Osteocyte (in vitro differentiated cells): ENCODE data around the gene ADAR. TPM values are rescaled to one million over a fixed set of nuclear protein-coding genes. Genes with fewer than 3 reads are reported as not detected.

ENCODE experiments used
- DNase-seq: peaks from one replicate; pipeline ENCODE4 v3.0.0; 2021; ENCODE audit warnings: mixed read lengths; ENCODE audit not compliant: unreplicated experiment; ENCODE audit errors: extremely low spot score
- H3K27ac Mint-ChIP-seq: one replicate; pipeline ENCODE4 v1.8.0; 2021; ENCODE audit warnings: mild to moderate bottlenecking, mixed read lengths; ENCODE audit not compliant: unreplicated experiment
- H3K27me3 Mint-ChIP-seq: one replicate; pipeline ENCODE4 v1.8.0; 2021; ENCODE audit warnings: mixed read lengths; ENCODE audit not compliant: unreplicated experiment
- H3K36me3 Mint-ChIP-seq: one replicate; pipeline ENCODE4 v1.8.0; 2021; ENCODE audit warnings: mixed read lengths; ENCODE audit not compliant: unreplicated experiment
- H3K4me1 Mint-ChIP-seq: one replicate; pipeline ENCODE4 v1.8.0; 2021; ENCODE audit warnings: mixed read lengths; ENCODE audit not compliant: unreplicated experiment
- H3K4me3 Mint-ChIP-seq: one replicate; pipeline ENCODE4 v1.8.0; 2021; ENCODE audit warnings: mild to moderate bottlenecking, moderate library complexity, mixed read lengths; ENCODE audit not compliant: unreplicated experiment
- H3K9me3 Mint-ChIP-seq: one replicate; pipeline ENCODE4 v1.8.0; 2021; ENCODE audit warnings: mixed read lengths; ENCODE audit not compliant: unreplicated experiment
- total RNA-seq: library from RNA; stranded (reverse); gene quantifications from 2 replicates; pipeline ENCODE4 v1.2.1, GENCODE V29; 2021
- TF ChIP-seq, protein P1 (sequence below): fragments of 200-600 bp; sonication (generic); IDR thresholded peaks from 2 replicates; pipeline ENCODE4 v1.5.0; 2021; ENCODE audit warnings: antibody characterized with exemption, mild to moderate bottlenecking, moderate library complexity

The ADAR gene
- total RNA-seq, 1 donor from 2014 or later: 188 TPM

DNA sequence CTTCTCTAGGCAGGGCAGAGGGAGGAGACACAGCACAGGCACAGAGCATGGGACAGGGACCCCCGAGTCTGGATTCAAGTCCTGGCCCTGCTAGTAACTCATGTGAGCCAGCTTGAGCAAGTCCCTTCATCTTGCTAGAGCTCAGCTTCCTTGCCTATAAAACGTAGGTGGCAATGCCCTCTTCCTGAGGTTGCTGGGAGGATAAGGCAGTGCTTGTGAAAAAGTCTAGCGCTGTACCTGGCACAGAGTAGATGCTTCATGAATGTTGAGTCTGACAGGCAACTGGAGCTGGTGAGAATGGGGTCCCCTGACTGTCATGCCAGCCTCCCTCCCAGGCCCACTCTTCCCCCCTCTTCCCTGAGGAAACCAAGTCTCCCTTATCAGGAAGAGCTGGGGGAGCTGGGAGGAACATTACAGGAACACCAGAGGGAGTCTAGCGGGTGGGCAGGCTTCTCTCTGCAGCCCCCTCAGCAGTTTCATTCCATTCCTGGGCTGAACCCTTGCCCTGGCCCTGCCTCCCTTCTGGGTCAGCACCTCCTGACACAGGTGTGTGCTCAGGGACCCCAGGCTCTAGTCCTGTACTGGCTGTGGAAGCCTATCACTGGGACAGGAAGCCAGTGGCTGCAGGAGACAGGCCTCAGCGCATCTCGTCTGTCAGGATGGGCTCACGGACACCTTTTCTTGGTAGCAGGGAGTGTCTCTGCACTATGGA lies 30.5 kb downstream of the ADAR start:
- Mint-ChIP-seq H3K4me3 (no peak overlapping the region), H3K27me3 (no peaks in the 10 kb centered on the region), H3K36me3 (peaks cover 29% of the 10 kb centered on the region), H3K27ac (no peak overlapping the region), H3K4me1 (no peaks in the 10 kb centered on the region), H3K9me3 (no peaks in the 10 kb centered on the region)
- no peak for DNase-seq
- TF ChIP-seq, protein P1, sequence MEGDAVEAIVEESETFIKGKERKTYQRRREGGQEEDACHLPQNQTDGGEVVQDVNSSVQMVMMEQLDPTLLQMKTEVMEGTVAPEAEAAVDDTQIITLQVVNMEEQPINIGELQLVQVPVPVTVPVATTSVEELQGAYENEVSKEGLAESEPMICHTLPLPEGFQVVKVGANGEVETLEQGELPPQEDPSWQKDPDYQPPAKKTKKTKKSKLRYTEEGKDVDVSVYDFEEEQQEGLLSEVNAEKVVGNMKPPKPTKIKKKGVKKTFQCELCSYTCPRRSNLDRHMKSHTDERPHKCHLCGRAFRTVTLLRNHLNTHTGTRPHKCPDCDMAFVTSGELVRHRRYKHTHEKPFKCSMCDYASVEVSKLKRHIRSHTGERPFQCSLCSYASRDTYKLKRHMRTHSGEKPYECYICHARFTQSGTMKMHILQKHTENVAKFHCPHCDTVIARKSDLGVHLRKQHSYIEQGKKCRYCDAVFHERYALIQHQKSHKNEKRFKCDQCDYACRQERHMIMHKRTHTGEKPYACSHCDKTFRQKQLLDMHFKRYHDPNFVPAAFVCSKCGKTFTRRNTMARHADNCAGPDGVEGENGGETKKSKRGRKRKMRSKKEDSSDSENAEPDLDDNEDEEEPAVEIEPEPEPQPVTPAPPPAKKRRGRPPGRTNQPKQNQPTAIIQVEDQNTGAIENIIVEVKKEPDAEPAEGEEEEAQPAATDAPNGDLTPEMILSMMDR: no peak

DNA sequence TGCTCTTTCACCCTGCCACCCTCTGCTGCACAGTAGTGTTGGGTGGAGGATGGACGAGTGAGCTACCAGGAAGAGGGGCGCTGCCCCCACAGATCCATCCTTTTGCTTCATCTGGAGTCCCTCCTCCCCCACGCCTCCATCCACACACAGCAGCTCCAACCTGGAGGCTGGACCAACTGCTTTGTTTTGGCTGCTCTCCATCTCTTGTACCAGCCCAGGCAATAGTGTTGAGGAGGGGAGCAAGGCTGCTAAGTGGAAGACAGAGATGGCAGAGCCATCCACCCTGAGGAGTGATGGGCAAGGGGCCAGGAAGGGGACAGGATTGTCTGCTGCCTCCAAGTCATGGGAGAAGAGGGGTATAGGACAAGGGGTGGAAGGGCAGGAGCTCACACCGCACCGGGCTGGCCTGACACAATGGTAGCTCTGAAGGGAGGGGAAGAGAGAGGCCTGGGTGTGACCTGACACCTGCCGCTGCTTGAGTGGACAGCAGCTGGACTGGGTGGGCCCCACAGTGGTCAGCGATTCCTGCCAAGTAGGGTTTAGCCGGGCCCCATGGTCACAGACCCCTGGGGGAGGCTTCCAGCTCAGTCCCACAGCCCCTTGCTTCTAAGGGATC lies 31.9 kb downstream of the ADAR start:
- no peak overlapping the region for H3K27ac Mint-ChIP-seq
- TF ChIP-seq, protein P1: no peak
- DNase-seq: no peak
- no peak overlapping the region for H3K4me3 Mint-ChIP-seq
- H3K36me3 Mint-ChIP-seq: peaks cover 21% of the 10 kb centered on the region
- peaks cover 4% of the 10 kb centered on the region for H3K27me3 Mint-ChIP-seq
- no peaks in the 10 kb centered on the region for H3K4me1 Mint-ChIP-seq
- H3K9me3 Mint-ChIP-seq: no peaks in the 10 kb centered on the region

DNA sequence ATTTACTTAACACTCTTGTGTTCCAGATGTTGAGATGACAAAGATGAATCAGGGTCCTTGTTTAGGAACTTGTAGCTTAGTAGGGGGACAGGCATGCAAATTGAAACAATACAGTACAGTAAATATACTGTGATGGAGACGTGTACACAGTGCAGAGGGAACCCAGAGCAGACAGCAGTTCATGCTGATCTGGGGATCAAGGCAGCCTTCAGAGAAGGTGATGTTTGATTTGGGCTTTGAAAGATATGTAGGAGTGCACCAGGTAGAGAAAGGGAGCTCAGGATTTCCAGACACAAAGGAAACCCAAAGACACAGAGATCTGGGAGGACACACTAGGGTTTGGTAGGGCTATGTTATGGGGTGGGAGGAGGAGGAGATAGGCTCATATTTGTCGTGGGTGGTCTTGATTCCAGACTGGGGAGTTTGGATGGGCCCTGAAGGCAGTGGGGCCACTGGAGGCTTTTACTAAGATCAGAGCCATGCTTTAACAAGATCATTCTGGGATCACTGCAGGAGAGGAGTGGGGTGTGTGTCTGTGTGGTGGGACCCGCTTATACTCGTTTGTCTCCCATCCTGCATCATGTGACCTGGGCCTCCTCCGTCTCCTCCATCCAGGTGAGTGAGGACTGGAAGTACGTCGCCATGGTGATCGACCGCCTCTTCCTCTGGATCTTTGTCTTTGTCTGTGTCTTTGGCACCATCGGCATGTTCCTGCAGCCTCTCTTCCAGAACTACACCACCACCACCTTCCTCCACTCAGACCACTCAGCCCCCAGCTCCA lies 32.6 kb downstream of the ADAR start:
- peaks cover 19% of the 10 kb centered on the region for H3K36me3 Mint-ChIP-seq
- H3K27ac Mint-ChIP-seq: no peak overlapping the region
- H3K4me3 Mint-ChIP-seq: no peak overlapping the region
- TF ChIP-seq, protein P1: no peak
- DNase-seq: no peak
- peaks cover 6% of the 10 kb centered on the region for H3K27me3 Mint-ChIP-seq
- no peaks in the 10 kb centered on the region for H3K4me1 Mint-ChIP-seq
- H3K9me3 Mint-ChIP-seq: no peaks in the 10 kb centered on the region

DNA sequence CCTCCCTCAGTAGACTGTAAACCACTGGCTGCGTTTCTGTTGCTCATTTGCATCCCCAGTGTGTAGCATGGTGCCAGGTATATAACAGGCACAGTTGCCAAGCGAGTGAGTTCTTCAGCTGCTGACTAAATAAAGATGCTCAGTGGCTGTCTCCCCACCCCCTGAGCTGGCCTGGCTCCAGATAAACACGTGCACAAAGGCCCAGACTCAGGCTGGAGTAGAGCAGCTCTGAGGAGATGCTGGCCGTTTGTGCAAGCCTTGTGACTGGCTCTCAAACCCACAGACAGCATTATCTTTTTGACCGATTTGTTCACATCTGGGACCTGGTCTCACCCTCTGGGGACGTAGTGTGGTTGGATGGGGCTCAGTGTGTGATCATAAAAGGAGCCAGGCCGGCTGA lies 33.3 kb downstream of the ADAR start:
- no peak overlapping the region for H3K4me3 Mint-ChIP-seq
- TF ChIP-seq, protein P1: no peak
- no peaks in the 10 kb centered on the region for H3K4me1 Mint-ChIP-seq
- H3K36me3 Mint-ChIP-seq: peaks cover 17% of the 10 kb centered on the region
- no peak for DNase-seq
- peaks cover 10% of the 10 kb centered on the region for H3K27me3 Mint-ChIP-seq
- no peaks in the 10 kb centered on the region for H3K9me3 Mint-ChIP-seq
- no peak overlapping the region for H3K27ac Mint-ChIP-seq

DNA sequence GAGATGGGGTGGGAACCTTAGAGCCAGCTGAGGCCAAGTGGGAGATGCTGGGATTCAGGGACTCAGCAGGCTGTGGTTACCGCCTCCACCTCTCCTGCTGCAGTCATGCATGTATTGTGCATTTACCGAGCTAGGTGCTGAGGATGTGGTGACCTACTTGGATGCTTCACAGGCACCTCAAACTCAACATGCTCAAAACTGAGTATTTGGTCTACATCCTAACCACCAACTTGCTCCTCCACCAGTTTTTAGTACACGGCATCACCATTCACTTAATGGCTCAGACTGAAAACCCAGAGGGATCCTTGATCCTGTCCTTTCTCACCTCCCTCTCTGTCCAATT lies 34.8 kb downstream of the ADAR start:
- H3K36me3 Mint-ChIP-seq: peaks cover 1% of the 10 kb centered on the region
- H3K4me3 Mint-ChIP-seq: no peak overlapping the region
- H3K27ac Mint-ChIP-seq: no peak overlapping the region
- TF ChIP-seq, protein P1: no peak
- H3K9me3 Mint-ChIP-seq: no peaks in the 10 kb centered on the region
- no peak for DNase-seq
- peaks cover 12% of the 10 kb centered on the region for H3K27me3 Mint-ChIP-seq
- H3K4me1 Mint-ChIP-seq: no peaks in the 10 kb centered on the region
